Measurements from ENCODE around the gene HSPA4.

- TF ChIP-seq CTCF (IDR thresholded peaks at IDR 0.05), result no peak
- TF ChIP-seq EP300 (IDR thresholded peaks at IDR 0.05), result no peak
These were observed 56.7 kb downstream of the HSPA4 start for GRCh38 chr5:133108481-133108921.
